ENCODE measurements around the gene PSMB8. TPM values are rescaled to one million over a fixed set of nuclear protein-coding genes. Genes with fewer than 3 reads are reported as not detected.
"Not testable (repeated sequence)": the region's sequence is repeated elsewhere in the genome, so short reads cannot be mapped to it uniquely, and the experiment has no call there.

PSMB8 gene
- 100 to 1,000 TPM; 301 to 305 TPM for total RNA-seq

DNA sequence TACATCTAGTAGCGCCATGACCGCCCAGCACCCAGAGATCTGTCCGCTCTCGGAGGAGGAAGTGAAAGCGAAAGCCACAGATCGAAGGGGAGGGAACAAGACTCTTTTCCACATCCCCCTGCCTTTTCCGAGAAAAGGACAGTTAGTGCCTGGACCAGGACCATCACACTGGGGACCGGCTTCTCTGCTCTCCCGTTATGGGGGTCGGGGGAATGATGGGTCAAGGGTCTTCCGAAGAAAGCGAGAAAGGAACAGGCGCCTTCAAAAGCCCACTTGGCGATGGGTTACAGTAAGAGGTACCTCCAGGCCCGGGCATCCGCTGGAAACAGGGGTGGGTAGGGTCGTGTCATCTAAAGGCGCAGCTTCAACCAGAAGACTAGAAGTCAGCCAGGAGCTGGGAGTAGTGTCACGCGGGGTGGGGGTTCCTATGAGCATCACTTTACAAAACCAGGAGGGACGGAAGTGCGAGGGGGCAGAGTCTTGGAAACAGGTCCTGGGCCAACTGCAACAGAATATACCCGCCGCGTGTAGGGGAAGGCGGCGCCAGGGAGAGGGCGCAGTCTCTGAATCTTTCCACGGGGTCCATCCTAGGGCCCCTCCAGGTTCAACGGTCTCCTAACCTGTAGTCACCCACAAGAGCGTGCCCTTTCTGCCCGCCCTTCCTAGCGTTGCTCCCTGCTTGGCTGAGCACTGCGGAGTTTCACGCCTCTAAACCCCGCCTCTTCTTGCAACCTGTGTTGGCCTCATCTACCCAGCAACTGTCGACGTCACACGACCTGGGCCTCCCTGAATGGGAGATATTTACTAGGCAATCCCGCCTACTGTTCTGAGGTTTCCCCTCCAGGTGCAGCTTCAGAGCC, at the start of gene PSMB8:
PSMB8 (minus strand) TSS at position 69 of the 860 bp plus-strand sequence; CDS start at position 18, 51 bp downstream.
- H3K27ac Mint-ChIP-seq: peak within 1 kb of the TSS; percentile 100
- H3K4me1 Mint-ChIP-seq (ENCODE audit: low read depth): peaks cover 86% of the 10 kb centered on the region
- H3K27me3 Mint-ChIP-seq (ENCODE audit: low read depth): no peaks in the 10 kb centered on the region
- H3K4me3 Mint-ChIP-seq: peak within 1 kb of the TSS; percentile 98 to 99
- DNase-seq (peak; percentile 97 to 99), ATAC-seq (replicated peaks in 1 of 2) (peak; percentile 79)
- peaks cover 54 to 73% of the 10 kb centered on the region in 2 donors for H3K36me3 Mint-ChIP-seq (ENCODE audit: insufficient read depth in 2 of 2)
- H3K9me3 Mint-ChIP-seq: peaks cover 0 to 2% of the 10 kb centered on the region in 2 donors

DNA sequence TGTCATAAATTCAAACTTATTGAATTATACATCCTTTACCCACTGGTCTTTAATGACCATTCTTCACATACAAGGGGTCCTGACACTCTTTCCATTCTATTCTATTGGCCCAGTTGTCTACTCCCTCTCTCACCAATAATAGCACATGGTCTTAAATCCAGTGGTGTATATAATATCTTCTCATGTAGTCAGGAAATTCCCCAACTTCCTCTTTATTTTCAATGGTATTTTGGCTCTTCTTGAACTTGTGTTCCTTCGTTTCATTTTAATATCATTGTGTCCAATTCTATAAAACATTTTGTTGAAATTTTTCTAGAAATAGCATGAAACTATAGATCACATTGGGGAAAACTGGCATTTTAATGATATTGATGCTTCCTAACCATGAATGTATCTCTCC, 47.0 kb upstream of the PSMB8 start:
- Mint-ChIP-seq H3K4me3 (no peak overlapping the region), H3K9me3 (no peaks in the 10 kb centered on the region), H3K4me1 (ENCODE audit: low read depth) (peaks cover 11% of the 10 kb centered on the region), H3K27me3 (ENCODE audit: low read depth) (no peaks in the 10 kb centered on the region), H3K27ac (no peak overlapping the region), H3K36me3 (ENCODE audit: insufficient read depth in 2 of 2) (peaks cover 0 to 4% of the 10 kb centered on the region in 2 donors)
- no peak for ATAC-seq (replicated peaks in 1 of 2)
- no peak for DNase-seq

DNA sequence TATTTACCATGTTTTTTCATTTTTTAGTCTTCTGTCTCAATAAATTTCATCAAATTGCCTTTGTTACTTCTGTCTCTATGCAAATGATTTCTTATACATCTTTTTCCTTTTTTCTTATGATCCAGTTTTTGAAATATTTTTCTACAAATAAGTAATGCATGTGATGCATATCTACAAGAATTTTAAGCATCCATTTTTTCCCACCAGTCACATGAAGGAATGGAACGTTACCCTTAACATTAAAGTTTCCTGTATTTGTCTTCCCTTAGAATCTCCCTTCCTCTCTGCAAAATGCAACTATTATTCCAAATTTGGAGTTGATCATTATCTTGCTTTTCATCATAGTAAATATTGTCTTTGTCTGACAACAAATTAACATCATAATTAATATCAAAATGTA, 45.7 kb upstream of the PSMB8 start:
- no peaks in the 10 kb centered on the region for H3K27me3 Mint-ChIP-seq (ENCODE audit: low read depth)
- peaks cover 0 to 4% of the 10 kb centered on the region in 2 donors for H3K36me3 Mint-ChIP-seq (ENCODE audit: insufficient read depth in 2 of 2)
- peaks cover 6% of the 10 kb centered on the region for H3K4me1 Mint-ChIP-seq (ENCODE audit: low read depth)
- DNase-seq (no peak), ATAC-seq (replicated peaks in 1 of 2) (no peak)
- H3K4me3 Mint-ChIP-seq: no peak overlapping the region
- no peak overlapping the region for H3K27ac Mint-ChIP-seq
- H3K9me3 Mint-ChIP-seq: no peaks in the 10 kb centered on the region

DNA sequence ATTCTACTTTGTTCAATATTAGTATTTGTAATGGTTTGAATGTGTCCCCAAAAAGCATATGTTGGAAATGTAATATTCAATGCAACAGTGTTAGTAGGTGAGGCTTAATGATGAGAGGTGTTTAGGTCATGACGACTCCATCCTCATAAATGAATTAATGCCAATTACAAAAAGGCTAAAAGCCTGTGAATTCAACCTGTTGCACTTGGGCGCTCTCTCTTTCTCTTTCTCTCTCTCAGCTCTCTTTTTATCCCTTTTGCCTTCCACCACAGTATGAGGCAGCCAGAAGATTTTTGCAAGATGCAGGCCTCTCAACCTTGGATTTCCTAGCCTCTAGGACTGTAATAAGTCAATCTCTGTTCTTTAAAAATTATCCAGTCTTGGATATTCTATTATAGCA, 44.7 kb upstream of the PSMB8 start:
- Mint-ChIP-seq H3K4me1 (ENCODE audit: low read depth) (peaks cover 6% of the 10 kb centered on the region), H3K4me3 (no peak overlapping the region), H3K27ac (no peak overlapping the region), H3K36me3 (ENCODE audit: insufficient read depth in 2 of 2) (no peaks in the 10 kb centered on the region), H3K9me3 (no peaks in the 10 kb centered on the region), H3K27me3 (ENCODE audit: low read depth) (no peaks in the 10 kb centered on the region)
- ATAC-seq (replicated peaks in 1 of 2) (no peak), DNase-seq (no peak)

DNA sequence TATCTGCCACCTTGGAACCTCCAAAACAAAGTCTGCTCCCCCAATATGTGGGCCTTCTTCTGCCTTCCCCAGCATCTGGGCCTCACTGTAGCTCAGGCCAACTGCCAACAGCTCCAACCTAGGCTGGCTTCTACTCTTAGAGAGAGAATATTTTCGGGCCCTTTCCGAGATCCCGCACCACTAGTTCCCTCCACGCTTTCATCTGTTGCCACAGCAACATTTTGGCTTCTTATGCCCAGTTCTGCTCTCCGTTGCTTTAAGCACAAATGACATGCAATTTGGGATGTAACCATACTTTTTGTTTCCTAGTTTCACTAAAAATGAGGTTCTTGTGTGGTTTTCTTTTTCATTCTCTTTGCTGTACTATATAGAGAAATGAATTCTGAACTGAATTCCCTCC, 43.8 kb upstream of the PSMB8 start:
- H3K9me3 Mint-ChIP-seq: no peaks in the 10 kb centered on the region
- no peak for DNase-seq
- peak overlapping the region; percentile 15 for H3K27ac Mint-ChIP-seq
- ATAC-seq (replicated peaks in 1 of 2): no peak
- H3K27me3 Mint-ChIP-seq (ENCODE audit: low read depth): no peaks in the 10 kb centered on the region
- H3K4me3 Mint-ChIP-seq: no peak overlapping the region
- H3K36me3 Mint-ChIP-seq (ENCODE audit: insufficient read depth in 2 of 2): no peaks in the 10 kb centered on the region
- peaks cover 3% of the 10 kb centered on the region for H3K4me1 Mint-ChIP-seq (ENCODE audit: low read depth)

GRCh38 chr6:32886681-32887383, 43.0 kb upstream of the PSMB8 start:
- H3K4me1 Mint-ChIP-seq (ENCODE audit: low read depth): peaks cover 8% of the 10 kb centered on the region
- no peak overlapping the region for H3K4me3 Mint-ChIP-seq
- no peaks in the 10 kb centered on the region for H3K9me3 Mint-ChIP-seq
- ATAC-seq (replicated peaks in 1 of 2) (no peak), DNase-seq (no peak)
- no peak overlapping the region for H3K27ac Mint-ChIP-seq
- H3K27me3 Mint-ChIP-seq (ENCODE audit: low read depth): no peaks in the 10 kb centered on the region
- no peaks in the 10 kb centered on the region for H3K36me3 Mint-ChIP-seq (ENCODE audit: insufficient read depth in 2 of 2)

- Mint-ChIP-seq H3K9me3 (no peaks in the 10 kb centered on the region), H3K27ac (no peak overlapping the region), H3K36me3 (ENCODE audit: insufficient read depth in 2 of 2) (no peaks in the 10 kb centered on the region), H3K4me1 (ENCODE audit: low read depth) (peaks cover 8% of the 10 kb centered on the region), H3K27me3 (ENCODE audit: low read depth) (no peaks in the 10 kb centered on the region), H3K4me3 (no peak overlapping the region)
- ATAC-seq (replicated peaks in 1 of 2): peak; percentile 43 to 51
- DNase-seq: no peak
These were observed 41.9 kb upstream of the PSMB8 start for GRCh38 chr6:32885698-32886286.

DNA sequence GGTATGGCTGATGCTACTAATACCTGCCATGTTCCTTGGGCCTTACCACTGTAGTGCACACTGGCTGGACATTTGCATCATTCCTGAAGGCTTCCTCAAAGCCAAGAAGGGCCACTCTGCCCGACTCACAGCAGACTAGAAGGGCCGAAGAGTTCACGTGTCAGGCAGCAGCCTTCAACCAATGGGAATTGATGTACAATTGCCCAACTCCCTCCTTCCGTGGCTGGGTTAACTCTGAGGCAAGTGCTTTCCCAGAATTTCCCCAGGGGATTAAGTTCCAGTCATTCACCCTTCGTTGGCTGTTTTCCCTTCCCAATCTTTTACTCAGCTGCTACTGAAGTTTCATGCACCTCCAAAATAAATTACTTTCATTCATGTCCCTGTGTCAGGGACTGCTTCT, 39.9 kb upstream of the PSMB8 start:
- no peak for ATAC-seq (replicated peaks in 1 of 2)
- Mint-ChIP-seq H3K27me3 (ENCODE audit: low read depth) (no peaks in the 10 kb centered on the region), H3K36me3 (ENCODE audit: insufficient read depth in 2 of 2) (no peaks in the 10 kb centered on the region), H3K4me3 (no peak overlapping the region), H3K27ac (no peak overlapping the region), H3K9me3 (no peaks in the 10 kb centered on the region), H3K4me1 (ENCODE audit: low read depth) (peaks cover 8% of the 10 kb centered on the region)
- no peak for DNase-seq

- H3K36me3 Mint-ChIP-seq (ENCODE audit: insufficient read depth in 2 of 2): no peaks in the 10 kb centered on the region
- no peaks in the 10 kb centered on the region for H3K27me3 Mint-ChIP-seq (ENCODE audit: low read depth)
- no peak overlapping the region for H3K27ac Mint-ChIP-seq
- DNase-seq (no peak), ATAC-seq (replicated peaks in 1 of 2) (no peak)
- H3K4me1 Mint-ChIP-seq (ENCODE audit: low read depth): peaks cover 8% of the 10 kb centered on the region
- H3K4me3 Mint-ChIP-seq: no peak overlapping the region
- H3K9me3 Mint-ChIP-seq: no peaks in the 10 kb centered on the region
These were observed 39.0 kb upstream of the PSMB8 start for GRCh38 chr6:32882879-32883250.

- H3K27ac Mint-ChIP-seq; H3K4me3 Mint-ChIP-seq; ATAC-seq (replicated peaks in 1 of 2); H3K36me3 Mint-ChIP-seq (ENCODE audit: insufficient read depth in 2 of 2); H3K9me3 Mint-ChIP-seq; DNase-seq; H3K27me3 Mint-ChIP-seq (ENCODE audit: low read depth): not testable (repeated sequence)
- peaks cover 13% of the 10 kb centered on the region for H3K4me1 Mint-ChIP-seq (ENCODE audit: low read depth)
These were observed 37.1 kb upstream of the PSMB8 start for GRCh38 chr6:32880962-32881361.

DNA sequence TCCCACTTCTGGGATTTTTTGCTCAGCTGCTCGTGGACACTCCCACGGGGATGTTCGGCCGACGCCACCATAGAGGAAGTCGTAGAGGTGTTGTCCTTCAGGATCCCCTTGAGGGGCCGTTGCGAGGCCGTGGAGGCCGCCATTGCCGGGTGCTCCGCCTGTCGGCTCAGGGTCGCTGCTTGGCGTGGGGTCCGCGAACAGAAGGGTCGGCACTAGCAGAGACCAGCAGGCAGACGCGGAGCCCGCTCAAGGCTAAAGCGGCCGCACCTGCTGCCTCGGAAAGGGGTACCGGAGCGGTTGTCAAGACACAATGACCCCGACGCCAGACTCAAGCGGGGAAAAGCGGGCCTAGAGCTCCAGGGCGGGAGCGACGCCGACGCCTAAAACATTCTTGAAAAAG, 35.8 kb upstream of the PSMB8 start:
- no peak overlapping the region for H3K27ac Mint-ChIP-seq
- H3K4me1 Mint-ChIP-seq (ENCODE audit: low read depth): peaks cover 13% of the 10 kb centered on the region
- H3K36me3 Mint-ChIP-seq (ENCODE audit: insufficient read depth in 2 of 2): no peaks in the 10 kb centered on the region
- ATAC-seq (replicated peaks in 1 of 2): no peak
- H3K27me3 Mint-ChIP-seq (ENCODE audit: low read depth): no peaks in the 10 kb centered on the region
- DNase-seq: no peak
- no peaks in the 10 kb centered on the region for H3K9me3 Mint-ChIP-seq
- H3K4me3 Mint-ChIP-seq: no peak overlapping the region

GRCh38 chr6:32876603-32877002, 32.8 kb upstream of the PSMB8 start:
- H3K9me3 Mint-ChIP-seq: no peaks in the 10 kb centered on the region
- no peak overlapping the region for H3K4me3 Mint-ChIP-seq
- peaks cover 5% of the 10 kb centered on the region for H3K4me1 Mint-ChIP-seq (ENCODE audit: low read depth)
- no peak overlapping the region for H3K27ac Mint-ChIP-seq
- ATAC-seq (replicated peaks in 1 of 2) (no peak), DNase-seq (no peak)
- H3K36me3 Mint-ChIP-seq (ENCODE audit: insufficient read depth in 2 of 2): peaks cover 0 to under 1% of the 10 kb centered on the region in 2 donors
- H3K27me3 Mint-ChIP-seq (ENCODE audit: low read depth): no peaks in the 10 kb centered on the region

- not testable (repeated sequence) for H3K36me3 Mint-ChIP-seq (ENCODE audit: insufficient read depth in 2 of 2); H3K9me3 Mint-ChIP-seq; H3K27me3 Mint-ChIP-seq (ENCODE audit: low read depth); H3K4me1 Mint-ChIP-seq (ENCODE audit: low read depth); H3K4me3 Mint-ChIP-seq; DNase-seq; H3K27ac Mint-ChIP-seq; ATAC-seq (replicated peaks in 1 of 2)
These were observed 30.1 kb upstream of the PSMB8 start for GRCh38 chr6:32873947-32874346.
